Measurements from ENCODE around the gene DDX39A.

DNA sequence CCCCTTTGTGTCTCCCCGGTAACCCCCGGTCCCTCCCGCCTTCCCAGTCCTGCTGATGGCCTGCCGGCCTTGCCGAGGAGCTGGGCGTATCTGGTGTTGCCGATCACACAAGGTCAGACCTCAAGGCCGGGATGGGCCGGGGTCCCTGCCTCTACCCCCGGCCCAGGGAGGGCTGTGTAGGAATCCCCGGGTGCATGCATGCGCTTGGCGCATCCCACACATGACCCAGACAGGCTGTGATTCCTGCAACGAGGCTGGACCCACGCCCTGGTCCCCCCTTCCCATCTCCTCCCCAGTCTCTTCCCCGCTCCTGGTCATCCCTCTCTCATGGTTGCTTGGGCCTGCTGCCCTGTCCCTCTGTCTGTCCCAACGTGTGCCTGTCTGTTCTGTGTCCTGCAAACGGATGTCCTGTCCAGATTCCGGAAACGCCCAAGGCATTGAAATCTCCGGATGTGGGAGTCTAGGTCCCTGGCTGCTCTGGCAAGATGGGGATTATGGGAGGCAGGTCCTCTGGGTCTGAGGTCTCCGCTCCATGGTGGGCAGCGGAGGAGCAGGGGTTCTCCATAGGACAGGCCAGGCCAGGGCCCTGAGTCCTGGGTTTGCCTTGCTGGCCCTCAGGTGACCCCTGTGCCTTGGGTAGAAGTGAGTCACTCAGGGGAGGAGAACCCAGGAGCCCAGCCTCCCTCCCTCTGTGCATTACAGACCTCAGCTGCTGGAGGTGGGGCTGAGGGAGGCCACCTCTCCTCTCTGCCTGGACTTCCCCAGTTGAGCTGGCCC, 15.6 kb upstream of the DDX39A start:
- TF ChIP-seq, protein P1, sequence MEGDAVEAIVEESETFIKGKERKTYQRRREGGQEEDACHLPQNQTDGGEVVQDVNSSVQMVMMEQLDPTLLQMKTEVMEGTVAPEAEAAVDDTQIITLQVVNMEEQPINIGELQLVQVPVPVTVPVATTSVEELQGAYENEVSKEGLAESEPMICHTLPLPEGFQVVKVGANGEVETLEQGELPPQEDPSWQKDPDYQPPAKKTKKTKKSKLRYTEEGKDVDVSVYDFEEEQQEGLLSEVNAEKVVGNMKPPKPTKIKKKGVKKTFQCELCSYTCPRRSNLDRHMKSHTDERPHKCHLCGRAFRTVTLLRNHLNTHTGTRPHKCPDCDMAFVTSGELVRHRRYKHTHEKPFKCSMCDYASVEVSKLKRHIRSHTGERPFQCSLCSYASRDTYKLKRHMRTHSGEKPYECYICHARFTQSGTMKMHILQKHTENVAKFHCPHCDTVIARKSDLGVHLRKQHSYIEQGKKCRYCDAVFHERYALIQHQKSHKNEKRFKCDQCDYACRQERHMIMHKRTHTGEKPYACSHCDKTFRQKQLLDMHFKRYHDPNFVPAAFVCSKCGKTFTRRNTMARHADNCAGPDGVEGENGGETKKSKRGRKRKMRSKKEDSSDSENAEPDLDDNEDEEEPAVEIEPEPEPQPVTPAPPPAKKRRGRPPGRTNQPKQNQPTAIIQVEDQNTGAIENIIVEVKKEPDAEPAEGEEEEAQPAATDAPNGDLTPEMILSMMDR (IDR thresholded peaks at IDR 0.05): no peak
- TF ChIP-seq EZH2 (IDR thresholded peaks at IDR 0.05) (no peak), EZH2phosphoT487 (IDR thresholded peaks at IDR 0.05) (no peak)

All from neural progenitor cell (in vitro differentiated cells).